HFF-Myc (cell line): ENCODE results near the gene NELFA.

Source experiments
- DNase-seq: peaks from one replicate; pipeline ENCODE4 v3.0.0-alpha.2; 2011; ENCODE audit warnings: low read depth; ENCODE audit errors: extremely low read depth
- H3K4me3 ChIP-seq: replicated peaks from 2 replicates; pipeline ENCODE4 v1.5.1; 2011; ENCODE audit warnings: low read depth, mild to moderate bottlenecking, control low read depth, low read length
- CTCF ChIP-seq: IDR thresholded peaks from 2 replicates; pipeline ENCODE4 v1.5.1; 2012; ENCODE audit warnings: mild to moderate bottlenecking, low read depth, low read length, control low read depth; ENCODE audit errors: missing control alignments

Gene NELFA

GRCh38 chr4:1968686-1969295 lies 40.0 kb downstream of the NELFA start:
- DNase-seq, result no peak
- TF ChIP-seq CTCF, result no peak
- H3K4me3 ChIP-seq, result no peak overlapping the region

GRCh38 chr4:1967512-1968149 lies 41.1 kb downstream of the NELFA start:
- no peak for TF ChIP-seq CTCF
- H3K4me3 ChIP-seq, result no peak overlapping the region
- no peak for DNase-seq

- no peak for TF ChIP-seq CTCF
- H3K4me3 ChIP-seq, result no peak overlapping the region
- DNase-seq, result no peak
These were observed 43.8 kb downstream of the NELFA start for GRCh38 chr4:1964971-1965370.

GRCh38 chr4:1964443-1964842 lies 44.3 kb downstream of the NELFA start:
- no peak for DNase-seq
- H3K4me3 ChIP-seq, result no peak overlapping the region
- TF ChIP-seq CTCF, result no peak

GRCh38 chr4:1962980-1963379 lies 45.8 kb downstream of the NELFA start:
- no peak for TF ChIP-seq CTCF
- no peak overlapping the region for H3K4me3 ChIP-seq

GRCh38 chr4:1961563-1961962 lies 47.2 kb downstream of the NELFA start:
- DNase-seq, result no peak
- no peak for TF ChIP-seq CTCF

More at GRCh38 chr4:1962980-1963379, 45.8 kb downstream of the NELFA start:
- no peak for DNase-seq

GRCh38 chr4:1961038-1961437 lies 47.7 kb downstream of the NELFA start:
- TF ChIP-seq CTCF, result no peak
- DNase-seq, result no peak
- H3K4me3 ChIP-seq, result no peak overlapping the region

More at GRCh38 chr4:1961563-1961962, 47.2 kb downstream of the NELFA start:
- H3K4me3 ChIP-seq, result no peak overlapping the region
